ENCODE measurements around the gene ZNF253. TPM values are rescaled to one million over a fixed set of nuclear protein-coding genes. Genes with fewer than 3 reads are reported as not detected.
A peak's percentile ranks its signal among the peaks of the same experiment; 100 is the strongest.

ZNF253 gene
- total and polyA plus RNA-seq, 9 of the 15 experiments (the other 6 are each of a cell fraction or from before 2014, with no cell fraction given), result 4.0 to 14.4 (median 7.5) TPM

- TF ChIP-seq ZNF445 (CRISPR knock-in tag; IDR thresholded peaks at IDR 0.05; ENCODE audit: low read depth) (no peak), POLR2G (IDR thresholded peaks at IDR 0.05; ENCODE audit: low read depth, low read length) (peak; percentile 90), ZNF140 (CRISPR knock-in tag; IDR thresholded peaks at IDR 0.05) (no peak), RCOR1 (IDR thresholded peaks at IDR 0.05; ENCODE audit: borderline replicate concordance in 1 of 2, low read depth in 2 of 2, low read length in 2 of 2) (no peak; a peak in 1 of 4 replicates), ZNF277 (CRISPR knock-in tag; IDR thresholded peaks at IDR 0.05; ENCODE audit: borderline replicate concordance) (no peak), ARID2 (IDR thresholded peaks at IDR 0.05) (no peak), CBFB (CRISPR knock-in tag; IDR thresholded peaks at IDR 0.05) (no peak), ZNF263 (CRISPR knock-in tag; IDR thresholded peaks at IDR 0.05; ENCODE audit: borderline replicate concordance) (no peak), BCLAF1 (IDR thresholded peaks at IDR 0.05; ENCODE audit: borderline replicate concordance in 1 of 2, control insufficient read depth in 1 of 2, low read depth in 2 of 2, low read length in 1 of 2) (0 out of 4 replicates have a peak, but pooled peaks of 1 of the 2 experiments have one; percentile 52), POLR3G (IDR thresholded peaks at IDR 0.05; ENCODE audit: extremely low read depth, insufficient read length, insufficient replicate concordance) (no peak), SNRNP70 (optimal IDR thresholded peaks at IDR 0.05; ENCODE audit: low read depth, low read length) (no peak), ZNF121 (CRISPR knock-in tag; conservative IDR thresholded peaks at IDR 0.05) (no peak), ZNF224 (CRISPR knock-in tag; IDR thresholded peaks at IDR 0.05) (0 out of 2 replicates have a peak, but pooled peaks have one; percentile 21), TBP (optimal IDR thresholded peaks at IDR 0.05; ENCODE audit: low read depth, low read length) (peak; percentile 94), MCM7 (IDR thresholded peaks at IDR 0.05) (no peak), E2F6 (IDR thresholded peaks at IDR 0.05; ENCODE audit: borderline replicate concordance in 1 of 2, extremely low read depth in 1 of 2, insufficient read depth in 1 of 2, insufficient read length in 1 of 2, low read depth in 1 of 2, low read length in 1 of 2, poor library complexity in 1 of 2, severe bottlenecking in 1 of 2) (peak; percentile 78 to 91), THRB (CRISPR knock-in tag; conservative IDR thresholded peaks at IDR 0.05) (no peak), SIRT6 (IDR thresholded peaks at IDR 0.05; ENCODE audit: low read depth, low read length) (no peak), HDAC3 (IDR thresholded peaks at IDR 0.05; ENCODE audit: borderline replicate concordance, partially characterized antibody) (no peak)
Measured at GRCh38 chr19:19865750-19866610, at the start of gene ZNF253 (continued).

All from K562 (cell line).